ENCODE measurements around the gene CORO2A.
A peak's percentile ranks its signal among the peaks of the same experiment; 100 is the strongest.
"Not testable (repeated sequence)": the region's sequence is repeated elsewhere in the genome, so short reads cannot be mapped to it uniquely, and the experiment has no call there.

The CORO2A gene

GRCh38 chr9:98092613-98092931, 99.9 kb downstream of the CORO2A start:
- no peaks in the 10 kb centered on the region; the same call in 1 of the 2 replicates for H3K4me1 ChIP-seq (ENCODE audit: control insufficient read depth, low read length)
- no peaks in the 10 kb centered on the region for H4K20me1 ChIP-seq (ENCODE audit: control insufficient read depth, insufficient read depth, low read depth, low read length)
- H3K9me3 ChIP-seq (ENCODE audit: control insufficient read depth, insufficient read depth, low read length), result no peaks in the 10 kb centered on the region
- H3K27ac ChIP-seq (ENCODE audit: low read depth, low read length), result no peak overlapping the region
- H3K4me3 ChIP-seq (ENCODE audit: low read length), result no peak overlapping the region
- H3K79me2 ChIP-seq (ENCODE audit: control insufficient read depth, low read length), result no peaks in the 10 kb centered on the region
- no peaks in the 10 kb centered on the region for H3K9me2 ChIP-seq (replicated peaks; ENCODE audit: control insufficient read depth, low read length)
- peaks cover 7% of the 10 kb centered on the region for H3F3A ChIP-seq (ENCODE audit: control insufficient read depth, insufficient read depth)
- H3K27me3 ChIP-seq (ENCODE audit: control insufficient read depth, low read length), result no peaks in the 10 kb centered on the region
- TF ChIP-seq CTCF (IDR thresholded peaks at IDR 0.05; ENCODE audit: low read depth, low read length, poor library complexity, severe bottlenecking) (no peak), EZH2phosphoT487 (IDR thresholded peaks at IDR 0.05; ENCODE audit: borderline replicate concordance, low read length) (no peak)
- no peak overlapping the region for H3K4me2 ChIP-seq (ENCODE audit: low read length)
- peaks cover 26% of the 10 kb centered on the region for H3K36me3 ChIP-seq (ENCODE audit: control insufficient read depth, low read length)

- Histone ChIP-seq H3K27ac (ENCODE audit: low read depth, low read length) (no peak overlapping the region), H3K9me2 (replicated peaks; ENCODE audit: control insufficient read depth, low read length) (no peaks in the 10 kb centered on the region), H3K79me2 (ENCODE audit: control insufficient read depth, low read length) (no peaks in the 10 kb centered on the region), H3K36me3 (ENCODE audit: control insufficient read depth, low read length) (peaks cover 22% of the 10 kb centered on the region), H3K4me1 (ENCODE audit: control insufficient read depth, low read length) (no peaks in the 10 kb centered on the region), H3K4me2 (ENCODE audit: low read length) (no peak overlapping the region), H3K4me3 (ENCODE audit: low read length) (no peak overlapping the region), H3F3A (ENCODE audit: control insufficient read depth, insufficient read depth) (peaks cover 7% of the 10 kb centered on the region), H3K27me3 (ENCODE audit: control insufficient read depth, low read length) (no peaks in the 10 kb centered on the region), H4K20me1 (ENCODE audit: control insufficient read depth, insufficient read depth, low read depth, low read length) (no peaks in the 10 kb centered on the region), H3K9me3 (ENCODE audit: control insufficient read depth, insufficient read depth, low read length) (no peaks in the 10 kb centered on the region)
- TF ChIP-seq CTCF (IDR thresholded peaks at IDR 0.05; ENCODE audit: low read depth, low read length, poor library complexity, severe bottlenecking), result no peak
These were observed 100.5 kb downstream of the CORO2A start for GRCh38 chr9:98091735-98092612.

GRCh38 chr9:98090674-98091073, 101.8 kb downstream of the CORO2A start:
- not testable (repeated sequence) for H3K9me2 ChIP-seq (replicated peaks; ENCODE audit: control insufficient read depth, low read length); H3K4me1 ChIP-seq (ENCODE audit: control insufficient read depth, low read length); H3F3A ChIP-seq (ENCODE audit: control insufficient read depth, insufficient read depth); H3K4me3 ChIP-seq (ENCODE audit: low read length); H3K4me2 ChIP-seq (ENCODE audit: low read length); H4K20me1 ChIP-seq (ENCODE audit: control insufficient read depth, insufficient read depth, low read depth, low read length); H3K9me3 ChIP-seq (ENCODE audit: control insufficient read depth, insufficient read depth, low read length); H3K79me2 ChIP-seq (ENCODE audit: control insufficient read depth, low read length); H3K27me3 ChIP-seq (ENCODE audit: control insufficient read depth, low read length); H3K27ac ChIP-seq (ENCODE audit: low read depth, low read length)
- peak; percentile 11 for TF ChIP-seq CTCF (IDR thresholded peaks at IDR 0.05; ENCODE audit: low read depth, low read length, poor library complexity, severe bottlenecking)
- peaks cover 20% of the 10 kb centered on the region for H3K36me3 ChIP-seq (ENCODE audit: control insufficient read depth, low read length)
